Hindlimb muscle (tissue), 1 donor: ENCODE measurements around the gene FNIP1. TPM values are rescaled to one million over a fixed set of nuclear protein-coding genes. Genes with fewer than 3 reads are reported as not detected.
A peak's percentile ranks its signal among the peaks of the same experiment; 100 is the strongest.
"Not testable (repeated sequence)": the region's sequence is repeated elsewhere in the genome, so short reads cannot be mapped to it uniquely, and the experiment has no call there.

Experiments
- DNase-seq: peaks from one replicate; pipeline ENCODE4 v3.0.0-alpha.2; 2013
- polyA plus RNA-seq: library from polyadenylated mRNA; unstranded; fragments of 120-200 nt; gene quantifications from one replicate; pipeline ENCODE4 v1.2.1, GENCODE V29; 2013; ENCODE audit not compliant: insufficient read length

Gene FNIP1
- polyA plus RNA-seq, 1 donor, result 12.7 TPM

DNA sequence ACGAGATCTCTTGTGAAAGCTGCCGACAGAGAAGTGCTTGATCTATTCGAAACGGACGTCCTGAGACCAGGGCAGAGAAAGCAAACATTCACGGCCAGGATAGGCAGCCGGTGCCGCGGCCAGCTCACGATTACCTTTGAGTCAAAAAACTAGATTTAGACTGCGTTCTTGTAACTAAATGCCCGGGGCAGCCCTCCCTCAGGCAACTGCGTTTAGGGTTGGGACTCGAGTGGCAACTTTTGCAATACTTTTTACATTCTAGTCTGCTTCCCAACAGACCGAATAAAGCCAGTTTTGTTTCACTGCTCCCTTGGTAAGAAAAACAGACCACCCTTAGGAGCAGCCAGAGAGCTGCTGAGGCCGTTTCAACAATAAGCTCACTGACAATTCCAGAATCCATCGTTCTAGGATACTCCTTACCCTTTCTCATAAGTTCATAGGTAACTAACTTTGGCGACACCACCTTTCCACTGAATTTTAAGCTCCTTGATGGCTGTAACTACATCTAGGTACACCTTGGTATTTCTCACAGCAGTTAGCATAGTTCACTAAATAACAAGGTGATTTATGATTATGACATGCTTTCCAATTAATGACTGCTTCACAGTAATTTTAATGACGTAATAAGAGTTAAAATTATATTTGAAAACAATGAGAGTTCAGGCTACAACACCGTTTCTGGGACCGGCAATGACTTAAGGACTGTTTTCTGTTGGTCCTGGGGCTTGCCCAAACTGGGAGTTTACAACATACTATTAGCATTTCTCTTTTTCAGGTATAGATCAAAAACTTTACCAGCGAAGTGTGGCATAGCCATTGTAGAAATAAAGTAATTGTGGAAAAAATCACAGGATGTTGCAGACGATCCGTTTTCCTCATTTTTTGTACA, 160.9 kb downstream of the FNIP1 start:
- peak; percentile 52 for DNase-seq

DNA sequence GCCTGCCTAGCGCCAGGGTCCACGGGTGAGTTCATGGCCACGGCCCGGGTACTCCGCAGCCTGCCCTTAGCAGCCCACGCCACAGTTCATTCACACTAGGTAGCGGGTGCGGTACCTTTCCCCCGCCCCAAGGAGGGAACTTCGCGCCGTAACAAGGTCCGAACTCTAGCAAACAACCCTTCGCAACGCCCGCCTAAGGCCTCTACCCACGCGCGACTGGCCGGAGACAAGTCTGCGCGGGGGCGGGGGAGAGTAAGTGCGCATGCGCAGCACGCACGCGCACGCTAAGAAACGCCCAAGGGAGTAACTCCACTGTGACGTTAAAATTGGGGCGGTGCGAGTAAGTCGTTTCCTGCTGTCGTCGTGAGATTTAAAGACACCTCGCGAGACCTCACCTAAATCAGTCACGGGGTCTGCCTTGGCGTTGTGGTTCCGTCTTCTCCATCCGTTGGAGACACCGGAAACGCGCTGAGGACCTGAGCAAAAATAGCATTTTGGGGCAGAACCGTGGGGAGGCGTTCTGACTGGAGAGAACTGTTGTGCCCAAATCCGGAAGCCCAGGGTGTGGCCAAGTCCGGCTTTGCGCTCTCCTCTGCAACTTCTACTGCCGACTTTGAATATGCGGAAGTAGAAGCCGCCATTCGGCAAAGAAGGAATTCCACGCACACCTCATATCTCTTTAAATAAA, 161.7 kb downstream of the FNIP1 start, which contains the start of gene RAPGEF6:
Gene RAPGEF6, minus strand, starts transcription at position 234 of the 688 bp plus-strand sequence. Its CDS starts 199 bp downstream, at position 35.
- peak; percentile 100 for DNase-seq

DNA sequence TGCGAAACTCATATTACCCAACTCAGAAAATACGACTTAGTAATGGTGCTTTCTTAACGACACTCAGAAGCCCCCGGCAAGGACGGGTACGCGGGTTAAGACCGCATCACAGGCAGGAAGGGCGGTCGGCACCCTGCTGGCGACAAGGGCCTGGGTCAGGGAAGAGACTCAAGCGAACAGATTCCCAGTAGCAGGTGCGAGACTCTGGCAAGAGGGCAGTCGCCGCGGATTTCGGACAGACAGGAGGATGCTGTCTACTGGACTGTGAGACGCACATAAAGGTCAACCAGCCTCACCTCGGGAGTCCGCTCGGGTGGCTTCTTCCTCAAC, 162.2 kb downstream of the FNIP1 start:
- no peak for DNase-seq

DNA sequence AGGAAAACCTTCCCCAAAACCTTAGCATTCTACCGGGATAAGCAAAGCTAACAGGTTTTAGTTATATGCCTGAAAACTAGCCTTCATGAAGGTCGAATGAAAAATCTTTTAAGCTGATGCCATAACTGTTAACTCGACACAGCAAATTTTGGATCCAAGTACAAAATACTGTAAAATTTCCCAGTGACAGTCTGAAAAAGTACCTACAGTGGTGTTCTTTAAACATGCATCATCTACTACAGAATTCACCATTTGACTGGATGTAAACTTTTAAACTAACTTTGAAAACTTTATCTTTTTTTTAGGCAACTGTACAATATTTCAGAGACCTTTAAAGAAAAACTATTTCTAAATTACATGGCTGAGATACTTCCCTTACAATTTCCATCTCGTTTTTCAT, 162.6 kb downstream of the FNIP1 start:
- no peak for DNase-seq

DNA sequence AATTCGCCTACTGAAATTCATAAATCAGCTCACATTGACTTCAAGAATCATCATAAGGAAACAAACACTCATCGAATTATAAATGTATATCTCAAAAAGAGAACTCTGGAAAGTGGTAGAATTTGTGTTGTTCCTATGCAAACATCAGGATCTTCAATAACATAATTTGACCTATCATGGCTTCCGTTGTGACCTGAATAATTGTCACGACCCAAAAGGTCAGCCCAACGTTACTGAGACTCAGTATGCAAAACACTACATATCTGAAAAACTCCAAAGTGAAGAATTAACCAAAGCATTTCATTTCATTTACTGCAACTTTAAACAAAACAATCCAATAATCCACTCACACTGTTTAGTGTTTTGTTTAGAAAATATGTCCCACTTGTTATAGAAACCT, 163.0 kb downstream of the FNIP1 start:
- no peak for DNase-seq

DNA sequence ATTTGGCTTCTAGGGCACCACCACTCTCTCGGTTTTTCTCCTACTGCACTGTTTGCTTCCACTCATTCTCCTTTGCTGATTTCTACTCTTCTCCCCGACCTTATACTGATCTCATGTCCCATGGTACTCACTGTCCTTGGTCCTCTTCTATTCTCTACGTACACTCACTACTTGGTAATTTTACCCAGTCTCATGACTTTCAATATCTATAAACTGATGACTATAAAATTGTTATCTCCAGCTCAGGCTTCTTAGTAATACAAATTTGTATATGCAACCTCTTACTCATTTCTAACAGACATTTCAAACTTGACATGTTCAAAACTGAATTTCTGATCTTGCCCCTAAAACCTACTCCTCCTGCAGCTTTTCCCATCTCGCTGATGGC, 165.9 kb downstream of the FNIP1 start:
- no peak for DNase-seq

DNA sequence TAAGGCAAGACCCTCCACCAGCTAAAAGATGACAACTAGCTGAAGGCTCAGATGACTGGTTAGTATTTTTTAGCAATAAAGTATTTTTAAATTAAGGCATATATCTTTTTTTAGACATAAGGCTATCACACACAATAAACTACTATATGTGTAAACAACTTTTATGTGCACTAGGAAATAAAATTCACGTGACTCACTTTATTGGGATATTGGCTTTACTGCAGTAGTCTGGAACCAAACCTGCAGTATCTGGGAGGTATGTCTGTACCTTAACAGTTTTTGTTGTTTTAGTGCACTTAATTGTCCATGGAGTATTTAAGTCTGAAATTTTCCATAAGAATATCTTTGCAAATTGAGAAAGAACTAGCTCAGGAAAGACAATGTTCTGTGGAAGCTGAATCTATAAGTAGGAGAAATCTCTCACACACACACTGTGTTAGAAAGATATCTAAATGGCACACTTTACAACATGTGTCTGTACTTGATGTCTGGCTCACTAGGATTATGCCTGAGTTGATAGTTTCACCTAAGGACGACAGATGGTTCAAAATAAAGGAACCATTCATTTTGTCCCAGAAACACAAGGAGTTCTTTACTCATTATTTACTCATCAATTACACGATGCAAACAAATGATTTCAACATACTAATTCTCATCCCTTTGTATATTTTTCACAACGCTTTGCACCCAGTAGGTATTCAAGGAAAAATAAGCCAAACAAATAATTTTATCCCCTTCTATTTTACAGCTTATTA, 166.4 kb downstream of the FNIP1 start:
- DNase-seq, result no peak

DNA sequence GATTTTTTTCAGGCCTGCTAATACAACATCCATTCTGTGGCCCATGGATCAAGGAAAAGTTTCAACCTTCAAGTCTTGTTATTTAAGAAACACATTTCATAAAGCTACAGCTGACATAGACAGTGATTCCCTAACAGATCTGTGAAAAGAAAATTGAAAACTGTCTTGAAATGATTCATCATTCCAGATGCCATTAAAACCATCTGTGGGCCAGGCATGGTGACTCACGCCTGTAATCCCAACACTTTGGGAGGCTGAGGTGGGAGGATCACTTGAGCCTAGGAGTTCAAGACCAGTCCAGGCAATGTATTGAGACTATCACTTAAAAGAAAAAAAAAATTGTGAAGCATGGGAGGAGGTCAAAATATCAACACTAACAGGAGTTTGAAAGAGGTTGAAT, 167.8 kb downstream of the FNIP1 start:
- DNase-seq, result no peak

DNA sequence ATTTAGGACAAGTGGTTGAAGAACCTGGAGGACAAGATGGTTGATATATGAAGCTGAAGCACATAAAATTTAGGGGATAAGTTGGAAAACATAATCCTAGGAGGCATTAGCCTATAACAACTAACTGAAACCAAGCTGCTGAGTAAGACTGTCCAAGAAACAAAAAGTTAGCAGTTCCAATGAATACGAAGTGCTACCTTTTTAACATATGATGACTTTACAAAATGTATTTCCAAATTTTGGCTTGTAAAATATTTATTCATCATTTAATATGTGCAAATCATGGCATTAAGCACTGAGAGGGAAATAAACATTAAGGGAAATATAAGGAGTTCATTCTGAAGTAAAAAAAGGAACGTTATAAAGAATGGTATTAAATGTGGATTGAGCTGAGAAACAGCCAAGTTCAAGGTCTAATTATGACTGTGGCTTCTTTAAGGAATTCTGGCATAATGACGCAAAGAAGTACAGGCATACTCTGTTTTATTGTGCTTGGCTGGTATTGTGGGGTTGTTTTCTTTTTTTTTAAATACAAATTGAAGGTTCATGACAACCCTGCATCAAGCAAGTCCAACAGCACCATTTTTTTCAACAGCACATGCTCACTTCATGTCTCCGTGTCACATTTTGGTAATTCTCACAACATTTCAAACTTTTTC, 169.5 kb downstream of the FNIP1 start:
- no peak for DNase-seq

DNA sequence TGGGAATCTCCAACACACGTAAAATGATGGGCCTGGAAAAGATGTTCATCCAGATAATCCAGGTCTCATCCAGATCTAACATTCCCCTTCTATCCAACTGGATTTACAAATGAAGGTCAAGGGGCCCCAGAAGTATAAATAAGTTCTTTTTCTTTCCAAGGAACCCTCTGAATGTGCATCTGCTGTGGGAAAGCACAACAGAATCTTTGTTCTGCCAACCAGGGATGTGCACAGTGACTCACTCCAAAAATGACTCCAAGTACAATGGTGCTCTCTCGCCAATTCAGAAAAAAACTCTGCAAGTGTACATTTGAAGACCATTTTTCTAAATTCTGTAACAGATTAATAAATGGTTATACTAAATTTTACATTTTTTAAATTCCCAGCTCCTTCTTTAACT, 174.2 kb downstream of the FNIP1 start:
- DNase-seq, result no peak

DNA sequence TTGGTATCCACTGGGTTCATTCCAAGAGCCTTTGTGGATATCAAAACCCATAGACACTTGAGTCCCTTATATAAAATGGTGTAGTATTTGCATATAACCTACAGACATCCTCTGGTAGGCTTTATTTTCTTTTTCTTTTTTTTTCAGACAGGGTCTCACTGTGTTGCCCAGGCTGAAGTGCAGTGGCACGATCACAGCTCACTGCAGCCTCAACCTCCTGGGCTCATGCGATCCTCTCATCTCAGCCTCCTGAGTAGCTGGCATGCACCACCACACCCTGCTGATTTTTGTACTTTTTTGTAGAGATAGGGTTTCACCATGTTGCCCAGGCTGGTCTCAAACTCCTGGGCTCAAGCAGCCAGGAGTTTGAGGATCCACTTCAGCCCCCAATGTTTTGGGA, 175.7 kb downstream of the FNIP1 start:
- DNase-seq, result not testable (repeated sequence)

DNA sequence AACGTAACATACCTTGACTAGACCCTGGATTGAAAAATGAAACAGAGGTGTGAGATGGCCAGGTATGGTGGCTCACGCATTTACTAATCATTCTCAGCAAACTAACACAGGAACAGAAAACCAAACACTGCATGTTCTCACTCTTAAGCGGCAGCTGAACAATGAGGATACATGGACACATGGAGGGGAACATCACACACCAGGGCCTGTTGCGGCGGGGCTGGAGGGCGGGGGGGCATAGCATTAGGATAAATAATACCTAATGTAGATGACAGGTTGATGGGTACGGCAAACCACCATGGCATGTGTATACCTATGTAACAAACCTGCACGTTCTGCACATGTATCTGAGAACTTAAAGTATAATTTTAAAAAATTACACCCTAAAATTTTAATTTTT, 177.7 kb downstream of the FNIP1 start:
- no peak for DNase-seq

DNA sequence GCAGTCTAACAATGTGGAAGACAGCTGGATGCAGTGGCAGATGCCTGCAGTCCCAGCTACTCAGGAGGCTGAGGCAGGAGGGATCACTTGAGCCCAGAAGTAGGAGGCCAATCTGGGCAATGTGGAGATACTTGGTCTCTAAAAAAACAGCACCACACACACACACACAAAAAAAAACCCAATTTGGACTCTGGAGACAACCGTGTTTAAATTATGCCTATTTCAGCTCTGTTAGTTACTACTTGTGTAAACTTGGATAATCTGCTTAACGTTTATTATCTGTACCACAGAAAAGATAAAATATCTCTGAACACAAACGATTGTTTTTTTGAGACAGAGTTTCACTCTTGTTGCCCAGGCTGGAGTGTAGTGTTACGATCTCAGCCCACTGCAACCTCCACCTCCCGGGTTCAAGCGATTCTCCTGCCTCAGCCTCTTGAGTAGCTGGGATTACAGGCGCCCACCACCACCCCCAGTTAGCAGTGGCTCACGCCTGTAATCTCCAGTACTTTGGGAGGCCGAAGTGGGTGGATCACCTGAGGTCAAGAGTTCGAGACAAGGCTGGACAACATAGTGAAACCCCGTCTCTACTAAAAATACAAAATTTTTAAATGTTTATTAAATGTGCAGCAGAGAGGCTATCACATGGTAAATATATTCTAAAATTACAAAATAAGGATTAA, 179.5 kb downstream of the FNIP1 start:
- no peak for DNase-seq

DNA sequence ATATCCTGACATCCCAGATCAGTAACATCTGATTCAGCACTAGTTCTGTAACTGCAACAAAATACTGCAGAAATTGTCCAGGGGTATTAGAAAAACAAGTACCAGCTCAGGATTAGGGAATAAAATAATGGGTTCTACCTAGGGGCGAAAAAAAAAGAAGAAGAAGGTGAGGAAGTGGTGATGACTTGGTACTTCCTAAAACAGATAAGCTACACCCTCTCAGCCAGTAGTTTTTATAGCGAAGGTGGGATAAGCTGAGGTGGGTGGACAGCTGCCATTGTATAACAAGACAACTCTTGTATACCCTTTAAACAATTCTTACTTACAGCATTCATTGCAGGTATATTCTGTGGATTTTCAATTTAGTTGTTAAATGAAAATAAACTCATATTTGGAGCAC, 180.9 kb downstream of the FNIP1 start:
- DNase-seq, result no peak

DNA sequence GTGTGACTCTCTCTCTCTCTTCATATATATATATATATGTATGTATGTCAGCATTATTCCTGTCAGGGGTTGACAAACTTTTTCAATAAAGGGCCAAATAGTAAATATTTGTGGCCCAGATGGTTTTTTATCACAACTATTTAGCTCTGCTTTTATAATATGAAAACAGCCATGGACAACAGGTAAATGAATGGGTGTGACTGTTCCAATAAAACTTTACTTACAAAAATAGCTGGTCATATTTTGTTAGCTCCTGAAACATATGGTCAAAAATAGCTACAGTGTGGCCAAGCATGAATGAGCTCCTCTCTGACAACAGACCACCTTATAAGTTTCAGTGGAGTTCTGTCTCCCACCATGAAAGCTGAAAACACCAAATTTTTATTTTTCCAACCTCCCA, 183.4 kb downstream of the FNIP1 start:
- DNase-seq, result no peak

DNA sequence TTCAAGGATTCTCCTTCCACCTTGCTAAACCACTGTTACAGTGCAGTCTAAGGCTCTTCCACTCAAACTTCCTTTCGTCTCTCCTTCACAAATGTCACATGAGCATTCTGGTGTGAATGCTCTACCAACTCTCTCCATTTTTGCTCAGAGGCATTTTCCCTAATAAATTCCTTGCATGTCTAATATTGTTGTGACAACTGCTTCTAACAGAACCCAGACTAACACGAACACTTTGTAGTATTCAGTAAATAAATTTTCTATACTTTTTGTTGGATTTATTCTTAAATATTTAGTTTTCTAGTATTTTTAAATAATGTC, 185.8 kb downstream of the FNIP1 start:
- no peak for DNase-seq

DNA sequence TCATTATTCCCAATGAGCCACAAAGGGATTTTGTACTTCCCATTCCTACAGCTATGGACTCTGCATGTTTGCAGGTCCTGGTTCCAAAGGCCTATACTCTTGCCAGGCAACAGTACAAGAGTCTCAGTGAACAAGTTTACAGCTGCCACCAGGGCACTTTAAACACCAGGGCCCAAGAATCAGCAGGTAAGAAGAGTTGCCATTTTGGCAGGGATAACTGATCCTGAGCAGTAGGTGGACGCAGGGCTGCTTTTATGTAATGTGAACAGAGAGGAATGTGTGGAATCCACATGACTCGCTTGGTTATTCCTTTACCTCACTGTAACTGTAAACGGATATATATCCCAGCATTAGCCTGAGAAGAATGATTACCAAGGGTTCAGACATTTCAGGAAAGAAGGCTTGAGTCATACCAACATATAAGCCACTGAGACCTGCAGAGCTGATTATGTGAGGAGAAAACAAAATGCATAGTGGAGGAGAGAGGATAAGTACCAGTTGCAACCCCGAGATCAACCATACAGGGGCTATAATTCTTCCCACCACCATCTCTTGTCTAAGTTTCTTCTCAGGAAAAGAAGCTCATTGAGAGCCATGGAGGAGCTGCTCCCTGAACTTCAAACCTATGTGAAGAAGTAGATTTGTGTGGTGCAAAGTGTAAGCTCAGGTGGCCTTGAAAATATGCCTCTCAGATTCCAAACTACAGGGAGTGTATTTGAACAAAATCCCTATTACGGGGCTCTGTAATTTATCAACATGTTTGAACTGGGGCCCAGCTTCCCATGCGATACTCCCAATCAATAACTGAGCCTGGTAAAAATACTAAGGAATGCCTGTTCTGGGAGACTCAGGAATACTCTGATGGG, 186.4 kb downstream of the FNIP1 start:
- no peak for DNase-seq

DNA sequence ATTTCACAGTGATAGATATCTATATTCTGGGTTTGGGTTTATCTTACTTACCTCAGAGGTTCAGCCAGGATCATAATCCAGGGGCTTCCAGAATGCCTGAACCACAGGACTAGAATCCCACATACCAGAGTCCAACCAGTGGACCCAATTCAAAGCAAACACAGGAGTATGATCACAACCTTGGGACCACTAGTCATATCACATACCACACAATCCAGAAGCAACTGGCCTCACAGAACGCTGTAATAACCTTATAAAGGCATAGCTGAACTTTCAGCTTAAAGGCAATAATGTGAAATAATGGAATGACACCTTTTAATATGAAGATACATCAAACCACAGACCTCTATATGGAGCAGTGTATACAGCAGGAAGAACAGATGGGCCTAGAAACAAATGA, 187.0 kb downstream of the FNIP1 start:
- DNase-seq, result no peak

DNA sequence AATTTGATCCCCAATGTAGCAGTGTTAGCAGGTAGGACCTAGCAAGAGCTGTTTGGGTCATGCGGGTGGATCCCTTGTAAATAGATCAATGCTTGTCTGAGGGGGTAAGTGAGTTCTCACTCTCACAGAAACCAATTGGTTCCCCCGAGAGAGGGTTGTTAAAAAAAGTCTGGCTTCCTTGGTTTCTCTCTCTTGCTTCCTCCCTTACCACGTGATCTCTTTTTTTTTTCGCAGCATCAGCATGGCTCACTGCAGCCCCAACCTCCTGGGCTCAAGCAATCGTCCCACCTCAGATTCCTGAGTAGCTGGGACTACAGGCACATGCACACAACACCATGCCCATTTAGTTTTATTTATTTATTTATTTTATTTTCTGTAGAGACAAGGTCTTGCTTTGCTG, 188.2 kb downstream of the FNIP1 start:
- DNase-seq, result no peak

DNA sequence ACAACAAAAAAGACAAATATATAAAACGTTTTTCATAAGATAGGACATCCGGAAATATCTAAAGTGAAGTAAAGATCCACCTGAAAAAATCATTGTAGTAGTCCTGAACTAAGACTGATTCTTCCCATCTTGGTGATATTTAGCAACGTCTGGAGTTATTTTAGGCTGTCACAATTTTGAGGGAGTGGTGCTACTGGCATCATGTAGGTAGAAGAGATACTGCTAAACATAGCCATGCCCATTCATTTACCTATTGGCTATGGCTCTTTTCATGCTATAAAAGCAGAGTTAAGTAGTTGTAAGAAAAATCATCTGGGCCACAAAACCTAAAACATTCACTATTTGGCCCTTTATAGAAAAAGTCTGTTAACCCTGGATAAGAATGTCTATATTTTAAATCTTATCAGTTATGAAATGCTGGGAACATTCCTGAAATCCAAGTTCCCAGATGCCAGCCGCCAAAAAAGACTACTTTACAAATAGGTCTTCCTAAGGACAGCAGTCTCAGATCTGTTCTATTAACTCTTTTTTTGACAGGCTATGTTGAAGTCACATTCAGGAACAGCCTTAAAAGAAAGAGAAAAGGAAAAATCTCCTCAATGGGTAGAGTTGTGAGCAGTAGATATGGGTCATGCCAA, 188.8 kb downstream of the FNIP1 start:
- DNase-seq, result no peak

DNA sequence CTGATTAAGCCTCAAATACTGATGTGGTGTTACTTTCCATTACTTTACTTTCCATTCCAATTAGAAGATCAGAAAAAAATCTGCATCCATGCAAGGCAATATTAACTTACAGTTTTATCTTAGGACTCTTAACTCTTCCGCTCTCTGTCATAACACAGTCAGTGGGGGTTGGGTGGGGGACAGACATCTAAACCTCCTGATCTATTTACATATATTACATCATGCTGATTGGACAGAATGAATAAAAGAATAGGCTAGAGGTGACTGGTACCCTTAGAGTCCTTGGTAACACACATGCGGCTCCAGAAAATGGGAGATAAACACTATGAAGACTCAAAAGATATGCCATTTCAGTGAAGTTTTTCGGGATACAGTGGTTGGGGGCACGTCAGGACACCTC, 189.4 kb downstream of the FNIP1 start:
- no peak for DNase-seq
